ENCODE results near the gene AZIN2.
"Not testable (repeated sequence)": the region's sequence is repeated elsewhere in the genome, so short reads cannot be mapped to it uniquely, and the experiment has no call there.

AZIN2 gene

DNA sequence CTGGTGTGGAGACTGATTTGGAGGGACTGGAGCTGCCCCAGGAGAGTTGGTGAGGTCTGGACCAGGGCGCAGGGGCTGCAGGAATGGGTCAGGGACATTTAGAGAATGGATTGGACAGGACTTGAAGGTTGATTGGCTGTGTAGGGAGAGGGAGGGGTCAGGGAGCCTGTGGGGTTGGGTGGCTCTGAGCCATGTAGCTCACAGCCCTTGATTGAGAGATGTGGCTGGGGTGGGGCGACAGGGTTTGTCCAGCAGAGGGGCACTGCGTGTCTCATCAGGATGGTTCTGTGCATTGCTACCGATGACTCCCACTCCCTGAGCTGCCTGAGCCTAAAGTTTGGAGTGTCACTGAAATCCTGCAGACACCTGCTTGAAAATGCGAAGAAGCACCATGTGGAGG, 12.1 kb downstream of the AZIN2 start:
- DNase-seq (ENCODE audit: extremely low read depth in 1 of 2, low read depth in 1 of 2): no peak

GRCh38 chr1:33094486-33094885, 13.5 kb downstream of the AZIN2 start:
- no peak for DNase-seq (ENCODE audit: extremely low read depth in 1 of 2, low read depth in 1 of 2)

GRCh38 chr1:33094971-33095604, 14.1 kb downstream of the AZIN2 start:
- no peak for DNase-seq (ENCODE audit: extremely low read depth in 1 of 2, low read depth in 1 of 2)

DNA sequence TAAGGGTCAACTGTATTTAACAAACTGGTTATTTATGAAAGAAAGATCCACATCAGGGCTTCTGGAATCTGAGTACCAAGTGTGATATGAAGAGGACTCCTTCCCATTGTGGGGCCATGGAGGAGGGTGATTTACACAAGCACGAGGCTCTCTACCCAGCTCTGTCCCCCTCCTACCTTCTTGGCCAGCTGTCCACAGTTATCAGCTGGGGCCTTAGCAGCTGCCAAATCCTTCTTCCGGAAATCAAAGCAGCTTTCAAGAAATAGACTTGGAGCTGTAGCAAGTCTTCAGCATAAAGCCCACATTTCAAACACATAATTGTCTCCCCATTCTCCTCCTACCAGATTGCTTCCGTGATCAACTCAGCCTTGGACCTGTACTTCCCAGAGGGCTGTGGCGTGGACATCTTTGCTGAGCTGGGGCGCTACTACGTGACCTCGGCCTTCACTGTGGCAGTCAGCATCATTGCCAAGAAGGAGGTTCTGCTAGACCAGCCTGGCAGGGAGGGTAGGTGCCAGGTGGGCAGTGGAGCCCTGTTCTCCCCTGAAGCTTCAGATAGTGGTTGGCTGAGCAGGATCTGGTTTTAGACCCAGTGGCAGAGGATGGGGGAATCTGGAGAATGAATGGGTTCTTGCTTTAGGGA, 15.5 kb downstream of the AZIN2 start:
- no peak for DNase-seq (ENCODE audit: extremely low read depth in 1 of 2, low read depth in 1 of 2)

- DNase-seq (ENCODE audit: extremely low read depth in 1 of 2, low read depth in 1 of 2): no peak
Observed at GRCh38 chr1:33097137-33097611, 16.2 kb downstream of the AZIN2 start.

DNA sequence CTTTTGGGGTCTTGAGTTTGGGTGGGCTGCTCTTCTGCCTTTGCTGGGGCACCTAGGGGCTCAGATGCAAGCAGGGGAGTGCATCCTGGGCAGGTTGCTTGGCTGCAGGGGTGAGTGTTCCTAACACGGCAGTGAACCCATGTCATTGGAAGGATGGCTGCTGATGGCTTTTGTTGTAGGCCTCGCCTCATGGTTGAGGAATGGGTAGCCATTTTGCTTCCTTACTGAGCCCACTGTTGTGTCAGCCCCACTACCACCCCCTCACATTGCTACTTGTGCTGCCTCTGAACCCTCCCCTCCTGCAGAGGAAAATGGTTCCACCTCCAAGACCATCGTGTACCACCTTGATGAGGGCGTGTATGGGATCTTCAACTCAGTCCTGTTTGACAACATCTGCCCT, 16.8 kb downstream of the AZIN2 start:
- DNase-seq (ENCODE audit: extremely low read depth in 1 of 2, low read depth in 1 of 2): no peak

- DNase-seq (ENCODE audit: extremely low read depth in 1 of 2, low read depth in 1 of 2): no peak
Observed at GRCh38 chr1:33098371-33098770, 17.4 kb downstream of the AZIN2 start.

- DNase-seq (ENCODE audit: extremely low read depth in 1 of 2, low read depth in 1 of 2): peak; percentile 58 to 82
Observed at GRCh38 chr1:33099290-33100118, 18.6 kb downstream of the AZIN2 start.

DNA sequence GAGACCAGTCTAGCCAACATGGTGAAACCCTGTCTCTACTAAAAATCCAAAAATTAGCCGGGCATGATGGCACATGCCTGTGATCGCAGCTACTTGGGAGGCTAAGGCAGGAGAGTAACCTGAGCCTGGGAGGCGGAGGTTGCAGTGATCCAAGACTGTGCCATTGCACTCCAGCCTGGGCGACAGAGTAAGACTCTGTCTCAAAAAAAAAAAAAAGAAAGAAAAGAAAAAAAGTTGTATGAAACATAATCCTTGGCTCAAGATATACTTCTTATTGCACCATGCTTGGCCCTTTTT, 19.1 kb downstream of the AZIN2 start:
- DNase-seq (ENCODE audit: extremely low read depth in 1 of 2, low read depth in 1 of 2): not testable (repeated sequence)

GRCh38 chr1:33110477-33110876, 29.5 kb downstream of the AZIN2 start:
- DNase-seq (ENCODE audit: extremely low read depth in 1 of 2, low read depth in 1 of 2): no peak

GRCh38 chr1:33111965-33112364, 31.0 kb downstream of the AZIN2 start:
- DNase-seq (ENCODE audit: extremely low read depth in 1 of 2, low read depth in 1 of 2): no peak

DNA sequence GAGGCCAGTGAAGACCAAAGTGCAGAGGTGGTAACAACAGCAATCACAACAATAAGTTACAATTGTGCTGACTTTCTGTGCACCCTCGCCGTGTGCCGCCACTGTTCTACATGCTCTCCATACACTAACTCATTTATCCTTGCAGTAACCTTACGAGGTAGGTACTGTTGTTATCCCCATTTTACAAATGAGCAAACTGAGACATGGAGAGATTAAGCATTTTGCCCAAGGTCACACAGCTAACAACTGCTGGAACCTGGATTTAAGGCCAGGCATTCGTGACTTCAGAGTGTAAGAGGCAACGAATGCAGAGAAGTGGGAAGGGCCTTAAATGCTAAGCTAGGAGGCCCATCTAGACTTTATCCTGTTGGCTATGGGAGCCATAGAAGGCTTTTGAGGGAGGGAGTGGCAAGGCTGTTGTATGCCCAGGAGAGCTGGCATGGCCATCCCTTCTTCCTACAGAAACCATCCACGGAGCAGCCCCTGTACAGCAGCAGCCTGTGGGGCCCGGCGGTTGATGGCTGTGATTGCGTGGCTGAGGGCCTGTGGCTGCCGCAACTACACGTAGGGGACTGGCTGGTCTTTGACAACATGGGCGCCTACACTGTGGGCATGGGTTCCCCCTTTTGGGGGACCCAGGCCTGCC, 36.6 kb downstream of the AZIN2 start:
- DNase-seq (ENCODE audit: extremely low read depth in 1 of 2, low read depth in 1 of 2): no peak

DNA sequence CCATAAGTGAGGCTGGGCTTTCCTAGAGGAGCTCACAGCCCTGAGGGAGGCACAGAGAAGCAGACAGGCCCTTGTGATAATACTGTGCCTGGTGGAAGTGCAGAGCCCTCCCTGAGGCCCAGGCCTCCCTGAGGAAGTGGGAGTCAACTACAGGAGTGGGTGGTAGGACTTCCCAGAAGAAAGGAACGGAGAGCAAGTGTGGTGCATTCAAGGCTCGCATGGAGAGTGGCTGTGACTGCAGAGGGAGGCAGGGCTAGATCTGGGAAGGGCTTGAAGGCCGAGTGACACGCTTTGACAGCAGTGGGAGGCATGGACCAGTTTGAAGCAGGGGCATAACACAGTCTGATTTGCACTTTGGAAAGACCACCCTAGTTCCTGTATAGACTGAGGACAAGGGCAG, 37.3 kb downstream of the AZIN2 start:
- DNase-seq (ENCODE audit: extremely low read depth in 1 of 2, low read depth in 1 of 2): no peak

GRCh38 chr1:33119050-33119449, 38.1 kb downstream of the AZIN2 start:
- no peak for DNase-seq (ENCODE audit: extremely low read depth in 1 of 2, low read depth in 1 of 2)

GRCh38 chr1:33119532-33120217, 38.7 kb downstream of the AZIN2 start:
- no peak for DNase-seq (ENCODE audit: extremely low read depth in 1 of 2, low read depth in 1 of 2)

GRCh38 chr1:33120436-33121231, 39.7 kb downstream of the AZIN2 start:
- DNase-seq (ENCODE audit: extremely low read depth in 1 of 2, low read depth in 1 of 2): no peak

DNA sequence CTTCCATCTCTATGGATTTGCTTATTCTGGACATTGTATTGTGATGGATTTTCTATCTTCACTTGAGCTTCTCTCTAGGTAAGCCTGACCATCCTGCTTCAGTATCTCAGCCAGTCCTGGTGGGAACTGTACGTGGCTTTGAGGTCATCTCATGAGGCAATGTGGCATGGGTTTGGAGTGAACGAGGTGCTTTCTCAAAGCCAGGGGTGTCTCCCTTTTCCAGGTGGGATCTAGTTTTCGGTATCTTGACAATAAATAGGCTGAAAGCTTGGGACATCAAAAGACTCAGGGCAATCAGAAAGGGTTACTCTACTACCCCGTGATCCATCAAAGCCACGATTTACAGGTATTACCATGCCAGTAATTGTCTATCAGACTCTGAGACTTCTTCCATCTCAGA, 40.8 kb downstream of the AZIN2 start:
- DNase-seq (ENCODE audit: extremely low read depth in 1 of 2, low read depth in 1 of 2): no peak

DNA sequence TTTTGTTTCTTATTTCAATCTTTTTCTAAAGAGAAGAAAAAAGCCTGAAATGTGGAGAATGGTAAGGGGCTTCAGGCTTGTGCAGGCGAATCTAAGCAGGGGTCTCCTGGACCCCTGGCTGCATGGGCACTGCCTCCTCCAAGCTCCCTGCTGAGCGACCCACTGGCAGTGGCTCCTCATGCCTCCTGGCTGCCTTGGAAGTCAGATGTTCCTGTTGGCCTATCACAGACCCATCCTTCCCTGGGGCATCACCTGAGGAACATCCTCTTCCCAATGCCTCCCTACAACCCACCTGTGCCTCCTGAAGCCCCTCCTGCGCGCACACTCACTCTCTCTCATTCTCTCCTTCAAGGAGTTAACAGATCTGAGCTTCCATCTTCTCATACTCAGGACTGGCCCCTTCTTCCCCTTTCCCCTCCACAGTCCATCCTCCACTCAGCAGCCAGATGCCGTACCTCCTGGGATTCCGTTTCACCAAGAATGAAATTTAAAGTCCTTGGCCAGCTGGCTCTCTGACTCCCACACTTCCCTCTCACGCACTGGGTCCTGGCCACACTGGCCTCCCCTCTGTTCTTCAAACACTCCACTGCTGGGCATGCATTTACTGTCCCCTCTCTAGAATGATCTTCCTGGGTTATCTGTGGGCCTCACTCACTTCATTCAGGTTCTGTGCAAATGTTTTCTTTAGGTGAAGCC, 41.7 kb downstream of the AZIN2 start:
- no peak for DNase-seq (ENCODE audit: extremely low read depth in 1 of 2, low read depth in 1 of 2)

- DNase-seq (ENCODE audit: extremely low read depth in 1 of 2, low read depth in 1 of 2): no peak
Observed at GRCh38 chr1:33123266-33123665, 42.3 kb downstream of the AZIN2 start.

DNA sequence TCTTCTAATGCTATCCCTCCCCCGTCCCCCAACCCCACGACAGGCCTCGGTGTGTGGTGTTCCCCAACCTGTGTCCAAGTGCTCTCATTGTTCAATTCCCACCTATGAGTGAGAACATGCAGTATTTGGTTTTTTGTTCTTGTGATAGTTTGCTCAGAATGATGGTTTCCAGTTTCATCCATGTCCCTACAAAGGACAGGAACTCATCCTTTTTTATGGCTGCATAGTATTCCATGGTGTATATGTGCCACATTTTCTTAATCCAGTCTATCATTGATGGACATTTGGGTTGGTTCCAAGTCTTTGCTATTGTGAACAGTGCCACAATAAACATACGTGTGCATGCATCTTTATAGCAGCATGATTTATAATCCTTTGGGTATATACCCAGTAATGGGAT, 43.7 kb downstream of the AZIN2 start:
- not testable (repeated sequence) for DNase-seq (ENCODE audit: extremely low read depth in 1 of 2, low read depth in 1 of 2)
